ENCODE data around the gene PRAME. TPM values are rescaled to one million over a fixed set of nuclear protein-coding genes. Genes with fewer than 3 reads are reported as not detected.

PRAME gene
- total and polyA plus RNA-seq, 2 of the 13 experiments (the other 11 are each of a cell fraction or from before 2014, with no cell fraction given): 0.11 to 0.83 TPM

DNA sequence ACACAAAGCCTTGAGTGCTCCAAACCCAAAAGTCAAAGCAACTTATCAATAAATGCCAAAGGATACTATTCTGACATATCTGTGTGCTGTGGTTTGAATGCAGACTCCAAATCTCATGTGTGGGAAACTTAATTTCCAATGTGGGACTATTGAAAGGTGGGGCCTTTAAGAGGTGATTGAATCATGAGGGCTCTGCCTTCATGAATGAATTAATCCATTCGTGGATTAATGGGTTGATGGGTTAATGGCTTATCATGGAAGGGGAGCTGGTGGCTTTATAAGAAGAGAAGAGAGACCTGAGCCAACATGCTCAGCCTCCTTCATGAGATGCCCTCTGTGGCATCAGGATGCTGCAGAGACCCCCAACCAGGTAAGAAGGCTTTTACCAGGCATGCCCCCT, 22.1 kb downstream of the PRAME start:
- in situ Hi-C loops (cut with HindIII; ENCODE audit: extremely low pct_ligation_motif_present, low pct_unique_long_range_greater_than_20kb): no loop called here
- Histone ChIP-seq H3K4me1 (ENCODE audit: insufficient read depth, low read length) (no peaks in the 10 kb centered on the region), H3K36me3 (replicated peaks in 1 of 2; ENCODE audit: control insufficient read depth in 1 of 2, insufficient read depth in 2 of 2, low read length in 2 of 2) (no peaks in the 10 kb centered on the region), H3K4me3 (replicated peaks in 1 of 3; ENCODE audit: insufficient read depth in 1 of 3, low read depth in 2 of 3, low read length in 3 of 3) (no peak overlapping the region), H3K4me2 (ENCODE audit: low read depth, low read length) (no peak overlapping the region), H3K27me3 (ENCODE audit: control insufficient read depth in 1 of 2, insufficient read depth in 2 of 2, low read length in 2 of 2) (peaks cover 0 to 3% of the 10 kb centered on the region in 2 experiments; a peak in 1 of 5 replicates), H3K27ac (ENCODE audit: extremely low read length, insufficient read depth, low read length) (no peak overlapping the region), H2AFZ (ENCODE audit: low read length) (no peak overlapping the region), H3K9me3 (ENCODE audit: low read length) (no peaks in the 10 kb centered on the region), H4K20me1 (ENCODE audit: insufficient read depth, low read length) (no peaks in the 10 kb centered on the region), H3K79me2 (ENCODE audit: insufficient read depth, low read length) (no peaks in the 10 kb centered on the region), H3K9ac (ENCODE audit: insufficient read depth, low read depth, low read length) (no peak overlapping the region)
- intact Hi-C loops (cut with micrococcal nuclease; ENCODE audit: unreplicated experiment): no loop called here
- no peak for TF ChIP-seq ZNF232 (CRISPR knock-in tag; IDR thresholded peaks at IDR 0.05; ENCODE audit: borderline replicate concordance)
- TF ChIP-seq ZNF788 (CRISPR knock-in tag; IDR thresholded peaks at IDR 0.05; ENCODE audit: borderline replicate concordance): no peak
- TF ChIP-seq CCDC6 (CRISPR knock-in tag; IDR thresholded peaks at IDR 0.05): no peak
- TF ChIP-seq ZSCAN30 (CRISPR knock-in tag; IDR thresholded peaks at IDR 0.05): no peak
- no peak for TF ChIP-seq ATF7 (IDR thresholded peaks at IDR 0.05)
- no peak for TF ChIP-seq ATF7 (CRISPR knock-in tag; IDR thresholded peaks at IDR 0.05)
- no peak for TF ChIP-seq ZNF234 (CRISPR knock-in tag; conservative IDR thresholded peaks at IDR 0.05)
- no peak for TF ChIP-seq SRY (CRISPR knock-in tag; IDR thresholded peaks at IDR 0.05)
- TF ChIP-seq, protein P1, sequence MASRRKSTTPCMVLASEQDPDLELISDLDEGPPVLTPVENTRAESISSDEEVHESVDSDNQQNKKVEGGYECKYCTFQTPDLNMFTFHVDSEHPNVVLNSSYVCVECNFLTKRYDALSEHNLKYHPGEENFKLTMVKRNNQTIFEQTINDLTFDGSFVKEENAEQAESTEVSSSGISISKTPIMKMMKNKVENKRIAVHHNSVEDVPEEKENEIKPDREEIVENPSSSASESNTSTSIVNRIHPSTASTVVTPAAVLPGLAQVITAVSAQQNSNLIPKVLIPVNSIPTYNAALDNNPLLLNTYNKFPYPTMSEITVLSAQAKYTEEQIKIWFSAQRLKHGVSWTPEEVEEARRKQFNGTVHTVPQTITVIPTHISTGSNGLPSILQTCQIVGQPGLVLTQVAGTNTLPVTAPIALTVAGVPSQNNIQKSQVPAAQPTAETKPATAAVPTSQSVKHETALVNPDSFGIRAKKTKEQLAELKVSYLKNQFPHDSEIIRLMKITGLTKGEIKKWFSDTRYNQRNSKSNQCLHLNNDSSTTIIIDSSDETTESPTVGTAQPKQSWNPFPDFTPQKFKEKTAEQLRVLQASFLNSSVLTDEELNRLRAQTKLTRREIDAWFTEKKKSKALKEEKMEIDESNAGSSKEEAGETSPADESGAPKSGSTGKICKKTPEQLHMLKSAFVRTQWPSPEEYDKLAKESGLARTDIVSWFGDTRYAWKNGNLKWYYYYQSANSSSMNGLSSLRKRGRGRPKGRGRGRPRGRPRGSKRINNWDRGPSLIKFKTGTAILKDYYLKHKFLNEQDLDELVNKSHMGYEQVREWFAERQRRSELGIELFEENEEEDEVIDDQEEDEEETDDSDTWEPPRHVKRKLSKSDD (CRISPR knock-in tag; IDR thresholded peaks at IDR 0.05; ENCODE audit: low read depth): no peak
- TF ChIP-seq, protein P2, sequence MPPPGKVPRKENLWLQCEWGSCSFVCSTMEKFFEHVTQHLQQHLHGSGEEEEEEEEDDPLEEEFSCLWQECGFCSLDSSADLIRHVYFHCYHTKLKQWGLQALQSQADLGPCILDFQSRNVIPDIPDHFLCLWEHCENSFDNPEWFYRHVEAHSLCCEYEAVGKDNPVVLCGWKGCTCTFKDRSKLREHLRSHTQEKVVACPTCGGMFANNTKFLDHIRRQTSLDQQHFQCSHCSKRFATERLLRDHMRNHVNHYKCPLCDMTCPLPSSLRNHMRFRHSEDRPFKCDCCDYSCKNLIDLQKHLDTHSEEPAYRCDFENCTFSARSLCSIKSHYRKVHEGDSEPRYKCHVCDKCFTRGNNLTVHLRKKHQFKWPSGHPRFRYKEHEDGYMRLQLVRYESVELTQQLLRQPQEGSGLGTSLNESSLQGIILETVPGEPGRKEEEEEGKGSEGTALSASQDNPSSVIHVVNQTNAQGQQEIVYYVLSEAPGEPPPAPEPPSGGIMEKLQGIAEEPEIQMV (CRISPR knock-in tag; IDR thresholded peaks at IDR 0.05; ENCODE audit: low read depth): no peak
- TF ChIP-seq HHEX (CRISPR knock-in tag; IDR thresholded peaks at IDR 0.05): no peak
- TF ChIP-seq MIER3 (CRISPR knock-in tag; IDR thresholded peaks at IDR 0.05; ENCODE audit: borderline replicate concordance): no peak
- no peak for TF ChIP-seq SMC3 (IDR thresholded peaks at IDR 0.05; ENCODE audit: low read length)
- TF ChIP-seq, protein P3, sequence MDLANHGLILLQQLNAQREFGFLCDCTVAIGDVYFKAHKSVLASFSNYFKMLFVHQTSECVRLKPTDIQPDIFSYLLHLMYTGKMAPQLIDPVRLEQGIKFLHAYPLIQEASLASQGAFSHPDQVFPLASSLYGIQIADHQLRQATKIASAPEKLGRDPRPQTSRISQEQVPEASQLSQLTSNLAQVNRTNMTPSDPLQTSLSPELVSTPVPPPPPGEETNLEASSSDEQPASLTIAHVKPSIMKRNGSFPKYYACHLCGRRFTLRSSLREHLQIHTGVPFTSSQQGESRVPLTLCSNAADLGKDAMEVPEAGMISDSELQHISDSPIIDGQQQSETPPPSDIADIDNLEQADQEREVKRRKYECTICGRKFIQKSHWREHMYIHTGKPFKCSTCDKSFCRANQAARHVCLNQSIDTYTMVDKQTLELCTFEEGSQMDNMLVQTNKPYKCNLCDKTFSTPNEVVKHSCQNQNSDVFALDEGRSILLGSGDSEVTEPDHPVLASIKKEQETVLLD (CRISPR knock-in tag; IDR thresholded peaks at IDR 0.05; ENCODE audit: low read depth): no peak
- TF ChIP-seq, protein P4, sequence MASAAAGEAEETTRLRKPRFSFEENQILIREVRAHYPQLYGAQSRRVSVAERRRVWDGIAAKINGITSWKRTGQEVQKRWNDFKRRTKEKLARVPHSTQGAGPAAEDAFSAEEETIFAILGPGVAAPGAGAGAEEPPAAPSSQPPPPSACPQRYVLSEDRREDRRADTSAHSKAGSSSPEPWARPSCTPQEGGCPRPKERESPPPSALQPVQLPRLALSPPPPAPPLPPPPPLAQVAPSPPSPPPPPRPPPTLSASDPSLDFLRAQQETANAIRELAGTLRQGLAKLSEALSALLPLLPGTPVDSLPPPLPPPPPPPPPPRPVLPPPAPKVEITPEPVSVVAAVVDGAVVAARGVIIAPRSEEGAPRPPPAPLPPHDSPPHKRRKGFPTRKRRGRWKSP (CRISPR knock-in tag; IDR thresholded peaks at IDR 0.05): no peak
- CTCF ChIA-PET (ENCODE audit: low intra/inter-chr PET ratio, low total read pairs): no interaction called here
- no peak for ATAC-seq
- no TSS peak for BruUV-seq (replicated peaks)
- 0% methylated on average over 1 of the region's 1 CpG for WGBS (ENCODE audit: low lambda C conversion rate)
- DNase-seq (ENCODE audit: low spot score): no peak
- no peak for FAIRE-seq
- POLR2A ChIA-PET: no interaction called here

Measured in HepG2 (cell line).